HCT116 (cell line): ENCODE data around the gene SLC29A1. TPM values are rescaled to one million over a fixed set of nuclear protein-coding genes. Genes with fewer than 3 reads are reported as not detected.

ENCODE experiments used
- ATAC-seq: fragments of 200-7000 bp; cut with Tn5 transposase; 2 replicates; pipeline ENCODE4 v1.9.1; 2020; ENCODE audit warnings: mild to moderate bottlenecking, moderate library complexity
- BruUV-seq: library from RNA; stranded (reverse); fragments of 400-500 nt; replicated peaks from 2 replicates; lab custom pipeline; 2021; lab: Mats Ljungman, UMichigan
- CTCF ChIA-PET: fragments of 300-600 bp; sonication (Branson Sonifier 250); formaldehyde crosslinking; loops from one replicate; lab custom pipeline; 2021; ENCODE audit warnings: antibody characterized with exemption; lab: Charles Lee
- POLR2A ChIA-PET: fragments of 300-600, 350-600 bp; sonication (Branson Sonifier 250); formaldehyde crosslinking; loops from one replicate; lab custom pipeline; 2021; ENCODE audit warnings: antibody characterized with exemption; lab: Charles Lee
- RAD21 ChIA-PET, 2 experiments: fragments of 300-600 bp; sonication (Branson Sonifier 250); formaldehyde crosslinking; loops; one replicate each; lab custom pipeline; 2023; ENCODE audit warnings: low total read pairs in 2 of 2; ENCODE audit not compliant: uncharacterized antibody in 2 of 2, unreplicated experiment in 2 of 2, low non-redundant PET in 1 of 2; lab: Charles Lee
- DNase-seq: peaks from one replicate; pipeline ENCODE4 v3.0.0-alpha.2; 2010; ENCODE audit warnings: low read depth, low spot score
- H2AFZ ChIP-seq: fragments of 200-600 bp; shearing (Covaris generic), sonication (generic); 2 replicates; pipeline ENCODE4 v1.6.1; 2017; ENCODE audit warnings: low read depth, mixed run types, mixed read lengths, antibody characterized with exemption, low read length; ENCODE audit not compliant: poor library complexity, severe bottlenecking
- H3K27ac ChIP-seq: 2 replicates; pipeline ENCODE4 v1.5.1; 2012; ENCODE audit warnings: low read depth, low read length
- H3K27me3 ChIP-seq: fragments of 200-600 bp; sonication (generic); 2 replicates; pipeline ENCODE4 v1.6.1; 2016; ENCODE audit warnings: mixed run types, low read length, mixed read lengths; ENCODE audit not compliant: insufficient read depth
- H3K36me3 ChIP-seq, 2 experiments: fragments of 200-500 bp in 1 of 2; fragments of 200-600 bp in 1 of 2; sonication (Bioruptor generic) in 1 of 2; sonication (generic) in 1 of 2; 2 replicates each; pipeline versions ENCODE4 v1.5.1 to v1.6.1; 2014 to 2016; ENCODE audit warnings: low read length in 2 of 2, inconsistent platforms in 1 of 2, mixed read lengths in 1 of 2, mixed run types in 1 of 2; ENCODE audit not compliant: insufficient read depth in 2 of 2, control insufficient read depth in 1 of 2
- H3K4me1 ChIP-seq, 2 experiments: fragments of 200-600 bp in 1 of 2; sonication (generic) in 1 of 2; 2 replicates each; pipeline versions ENCODE4 v1.5.1 to v1.6.1; 2012 to 2017; ENCODE audit warnings: low read length in 2 of 2, inconsistent platforms in 1 of 2, mild to moderate bottlenecking in 1 of 2, mixed read lengths in 1 of 2, mixed run types in 1 of 2, moderate library complexity in 1 of 2; ENCODE audit not compliant: insufficient read depth in 2 of 2, control insufficient read depth in 1 of 2
- H3K4me2 ChIP-seq: fragments of 200-600 bp; sonication (generic); 2 replicates; pipeline ENCODE4 v1.6.1; 2017; ENCODE audit warnings: mixed run types, low read length, mixed read lengths
- H3K4me3 ChIP-seq, 2 experiments: fragments of 200-600 bp in 1 of 2; sonication (generic) in 1 of 2; replicated peaks in 1 of 2; 2 replicates each; pipeline ENCODE4 v1.5.1; 2011 to 2016; ENCODE audit warnings: low read length in 2 of 2, control low read depth in 1 of 2, low read depth in 1 of 2, mild to moderate bottlenecking in 1 of 2, mixed read lengths in 1 of 2, mixed run types in 1 of 2
- H3K79me2 ChIP-seq: fragments of 200-600 bp; sonication (generic); 2 replicates; pipeline ENCODE4 v1.6.1; 2017; ENCODE audit warnings: mild to moderate bottlenecking, mixed run types, low read length, moderate library complexity, mixed read lengths; ENCODE audit not compliant: insufficient read depth
- H3K9ac ChIP-seq: fragments of 200-600 bp; sonication (generic); 2 replicates; pipeline ENCODE4 v1.6.1; 2016; ENCODE audit warnings: low read length, mixed read lengths
- H3K9me2 ChIP-seq: fragments of 200-600 bp; sonication (generic), shearing (Covaris generic); 2 replicates; pipeline ENCODE4 v1.6.1; 2017; ENCODE audit warnings: mixed run types, mild to moderate bottlenecking, moderate library complexity; ENCODE audit not compliant: insufficient read depth
- H3K9me3 ChIP-seq, 2 experiments: fragments of 200-500 bp in 1 of 2; fragments of 200-600 bp in 1 of 2; sonication (Bioruptor generic) in 1 of 2; sonication (generic) in 1 of 2; 2 replicates each; pipeline ENCODE4 v1.6.1; 2014 to 2017; ENCODE audit warnings: low read length in 2 of 2, mixed read lengths in 2 of 2, inconsistent platforms in 1 of 2, low read depth in 1 of 2, mild to moderate bottlenecking in 1 of 2, mixed run types in 1 of 2, moderate library complexity in 1 of 2; ENCODE audit not compliant: control insufficient read depth in 1 of 2, insufficient read depth in 1 of 2
- H4K20me1 ChIP-seq: fragments of 200-600 bp; sonication (generic), shearing (Covaris generic); 2 replicates; pipeline ENCODE4 v1.6.1; 2017; ENCODE audit warnings: mixed run types, mild to moderate bottlenecking, moderate library complexity; ENCODE audit not compliant: insufficient read depth
- ATF3 ChIP-seq: IDR thresholded peaks from 2 replicates; pipeline ENCODE4 v1.6.1; 2012
- ELF1 ChIP-seq: IDR thresholded peaks from 2 replicates; pipeline ENCODE4 v1.6.1; 2012; ENCODE audit warnings: low read depth, borderline replicate concordance
- FOSL1 ChIP-seq: IDR thresholded peaks from 2 replicates; pipeline ENCODE4 v1.6.1; 2012; ENCODE audit warnings: low read depth
- POLR2A ChIP-seq: IDR thresholded peaks from 2 replicates; pipeline ENCODE4 v1.7.0; 2011; ENCODE audit warnings: borderline replicate concordance; ENCODE audit not compliant: insufficient read depth, insufficient read length; ENCODE audit errors: extremely low read depth
- POLR2AphosphoS5 ChIP-seq: IDR thresholded peaks from 2 replicates; pipeline ENCODE4 v1.6.1; 2011; ENCODE audit warnings: mild to moderate bottlenecking, low read depth, low read length, moderate library complexity
- RAD21 ChIP-seq: IDR thresholded peaks from 2 replicates; pipeline ENCODE4 v1.6.1; 2012; ENCODE audit warnings: low read depth, mild to moderate bottlenecking
- SRF ChIP-seq: IDR thresholded peaks from 2 replicates; pipeline ENCODE4 v1.6.1; 2012; ENCODE audit warnings: low read depth
- TCF7L2 ChIP-seq: IDR thresholded peaks from 2 replicates; pipeline ENCODE4 v1.7.0; 2011; ENCODE audit warnings: borderline replicate concordance, inconsistent platforms; ENCODE audit not compliant: insufficient read depth, insufficient read length; ENCODE audit errors: extremely low read depth
- ZBTB33 ChIP-seq: IDR thresholded peaks from 2 replicates; pipeline ENCODE4 v1.6.1; 2011; ENCODE audit warnings: mild to moderate bottlenecking, low read length, moderate library complexity; ENCODE audit not compliant: insufficient replicate concordance; ENCODE audit errors: extremely low read depth
- intact Hi-C: fragments of 100-400 bp; cut with micrococcal nuclease; formaldehyde crosslinking; loops from 2 replicates; pipeline ENCODE4 v1.10.0; 2022
- total RNA-seq: library from RNA; stranded (reverse); gene quantifications from one replicate; pipeline ENCODE4 v1.2.1, GENCODE V29; 2021; ENCODE audit not compliant: unreplicated experiment

SLC29A1 gene
- total RNA-seq, 1 experiment from 2014 or later, result 67.6 TPM

- intact Hi-C loops, result loop anchor here (5.0 kb wide), 1 partner anchor 188 kb away; no protein-coding TSS in a partner anchor
- H3K4me3 ChIP-seq, result no peak overlapping the region
- POLR2A ChIA-PET, result interaction anchor here (2.0 kb wide), 1 partner anchor 68 kb away, joined by 6 read pairs; no protein-coding TSS in a partner anchor
- DNase-seq, result no peak
- H3K27ac ChIP-seq, result no peak overlapping the region
- CTCF ChIA-PET, result interaction anchor here (1.2 to 2.9 kb wide), 6 partner anchors 10 to 206 kb away, joined by 3 to 36 read pairs (median 6); partner anchors contain the start of gene AARS2
- no peak overlapping the region for H3K9ac ChIP-seq
- H3K36me3 ChIP-seq, result no peaks in the 10 kb centered on the region
- TF ChIP-seq ZBTB33 (no peak), FOSL1 (no peak), SRF (no peak), ATF3 (no peak), POLR2A (no peak), TCF7L2 (no peak), RAD21 (no peak), ELF1 (no peak), POLR2AphosphoS5 (no peak)
- RAD21 ChIA-PET, result no interaction called here
- no peak overlapping the region for H3K4me2 ChIP-seq
- BruUV-seq, result no TSS peak
- no peaks in the 10 kb centered on the region for H3K9me3 ChIP-seq
- no peak overlapping the region for H2AFZ ChIP-seq
- ATAC-seq, result no peak
- no peaks in the 10 kb centered on the region for H3K9me2 ChIP-seq
- no peaks in the 10 kb centered on the region for H3K27me3 ChIP-seq
- peaks cover 2 to 13% of the 10 kb centered on the region in 2 experiments for H3K4me1 ChIP-seq
- H3K79me2 ChIP-seq, result peaks cover 6% of the 10 kb centered on the region; the same call in 1 of the 2 replicates
- no peaks in the 10 kb centered on the region for H4K20me1 ChIP-seq
These were observed 46.0 kb downstream of the SLC29A1 start for GRCh38 chr6:44269178-44269920.
